T-helper 2 cell (primary cell): ENCODE measurements around the gene C10orf95.
A peak's percentile ranks its signal among the peaks of the same experiment; 100 is the strongest.
"Not testable (repeated sequence)": the region's sequence is repeated elsewhere in the genome, so short reads cannot be mapped to it uniquely, and the experiment has no call there.

Experiments
- DNase-seq, 5 experiments: peaks; one replicate each; pipeline versions ENCODE4 v3.0.0 to v3.0.0-alpha.2; 2012 to 2022

Gene C10orf95

DNA sequence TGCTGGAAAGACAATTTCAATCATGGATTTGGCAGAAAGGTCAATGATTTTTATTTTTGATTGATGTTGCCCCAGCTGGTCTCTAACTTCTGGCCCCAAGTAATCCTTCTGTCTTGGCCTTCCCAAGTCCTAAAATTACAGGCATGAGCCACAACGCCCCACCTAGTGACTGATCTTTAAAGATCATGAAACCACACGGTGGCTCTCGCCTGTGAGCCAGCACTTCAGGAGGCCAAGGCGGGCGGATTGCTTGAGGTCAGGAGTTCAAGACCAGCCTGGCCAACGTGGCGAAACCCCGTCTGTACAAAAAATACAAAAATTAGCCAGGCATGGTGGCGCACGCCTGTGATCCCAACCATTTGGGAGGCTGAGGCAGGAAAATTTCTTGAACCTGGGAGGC lies 12.6 kb upstream of the C10orf95 start:
- DNase-seq = no peak

DNA sequence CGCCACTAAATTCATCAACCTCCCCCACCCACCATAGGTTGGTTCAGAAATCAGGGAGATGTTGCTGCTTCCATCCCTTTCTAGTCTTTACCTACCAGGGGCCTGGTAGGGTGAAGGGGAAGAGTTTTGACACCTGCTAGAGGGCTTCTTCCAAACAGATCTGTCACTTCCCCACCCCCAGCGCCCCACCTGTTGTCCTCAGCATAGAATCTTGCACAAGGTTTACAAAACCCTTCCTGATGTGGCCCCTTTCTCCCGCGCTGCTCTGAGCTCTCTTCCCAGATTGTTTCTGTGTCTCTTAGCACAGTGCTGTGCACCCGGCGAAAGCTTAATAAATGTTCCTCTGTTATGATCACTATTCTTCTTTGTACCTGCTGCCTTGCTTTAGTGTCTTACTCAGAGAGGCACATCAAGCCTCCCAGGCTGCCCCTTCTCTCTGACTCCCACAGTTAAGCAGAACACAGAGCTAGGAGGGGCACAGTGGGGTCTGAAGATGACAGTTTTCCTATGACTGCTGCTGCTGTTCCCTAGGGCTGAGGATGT lies 11.2 kb upstream of the C10orf95 start:
- DNase-seq = no peak

DNA sequence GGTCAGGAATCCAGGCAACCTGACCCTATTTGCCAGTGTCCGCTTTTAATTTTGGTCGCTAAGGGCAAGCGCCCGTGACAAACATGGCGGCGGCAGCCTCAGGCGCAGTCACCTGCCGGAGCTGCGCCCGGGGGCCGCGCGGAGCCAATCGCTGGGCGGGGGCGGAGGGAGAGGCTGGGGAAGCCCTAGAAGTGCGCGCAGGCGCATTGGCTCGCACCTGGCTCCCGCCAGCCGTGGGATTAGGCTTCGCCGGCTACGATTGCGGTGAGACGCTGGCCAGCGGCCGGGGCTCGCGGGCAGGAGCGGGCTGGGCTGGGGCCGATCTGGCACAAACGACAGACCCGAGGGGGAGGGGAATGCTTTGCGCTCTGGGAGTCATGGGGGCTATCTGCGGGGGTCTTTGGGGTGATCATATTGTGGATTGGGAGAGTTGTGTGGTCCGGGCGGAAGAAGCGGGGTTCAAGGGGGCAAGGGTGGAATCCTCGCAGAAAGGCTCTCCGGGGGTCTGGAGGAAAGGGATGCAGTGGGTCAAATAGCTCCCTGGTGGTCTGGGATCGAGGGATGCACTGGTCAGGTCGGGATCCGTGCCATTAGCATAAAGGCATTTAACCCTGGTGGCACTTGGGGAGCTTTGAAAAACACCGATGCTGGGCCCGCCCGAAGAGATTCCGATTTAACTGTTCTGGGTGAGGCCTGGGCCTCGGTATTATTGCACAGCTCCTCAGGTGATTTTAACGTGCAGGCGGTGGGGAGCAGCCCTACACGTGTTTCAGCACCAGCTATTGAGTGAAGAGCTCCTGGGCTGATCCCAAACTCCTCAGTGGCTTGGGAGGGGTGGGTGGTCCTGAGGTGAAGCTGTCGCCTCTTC lies 10.1 kb upstream of the C10orf95 start:
- DNase-seq = peak; percentile 84 to 93 (median 92)

DNA sequence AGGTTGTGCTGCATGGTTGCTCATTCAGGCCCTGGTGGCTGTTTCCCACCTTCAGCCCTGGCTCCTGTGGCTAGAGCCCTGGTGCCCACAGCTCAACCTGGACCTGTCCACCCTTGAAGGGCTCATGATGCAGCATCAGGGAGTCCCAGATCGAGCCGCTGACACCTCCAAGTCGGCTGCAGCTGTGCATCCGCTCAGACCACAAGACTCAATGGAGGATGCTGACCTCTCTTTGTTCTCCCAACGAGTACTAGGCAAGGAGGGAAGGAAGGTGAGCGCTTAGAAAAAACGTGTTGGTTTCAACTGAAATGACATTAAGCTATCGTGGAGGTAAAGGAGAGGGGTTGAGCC lies 9.5 kb upstream of the C10orf95 start:
- DNase-seq = no peak

DNA sequence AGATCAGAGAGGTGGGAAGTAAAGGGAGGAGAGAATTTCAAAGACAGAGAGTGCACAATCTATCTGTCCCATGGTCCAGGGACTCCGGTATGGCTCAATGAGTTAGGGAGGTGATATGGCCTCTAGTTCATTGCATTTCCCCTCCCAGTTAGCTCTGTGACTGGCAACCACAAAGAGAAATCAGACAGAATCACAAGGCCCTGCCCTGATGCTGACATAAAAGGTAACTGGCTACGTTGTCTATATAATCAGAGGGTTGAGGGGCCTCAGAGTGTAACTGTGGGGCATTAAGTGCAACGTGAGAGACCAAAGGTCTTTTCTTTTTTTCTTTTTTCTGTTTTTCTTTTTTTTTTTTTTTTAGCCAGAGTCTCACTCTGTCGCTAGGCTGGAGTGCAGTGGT lies 7.3 kb upstream of the C10orf95 start:
- no peak for DNase-seq

DNA sequence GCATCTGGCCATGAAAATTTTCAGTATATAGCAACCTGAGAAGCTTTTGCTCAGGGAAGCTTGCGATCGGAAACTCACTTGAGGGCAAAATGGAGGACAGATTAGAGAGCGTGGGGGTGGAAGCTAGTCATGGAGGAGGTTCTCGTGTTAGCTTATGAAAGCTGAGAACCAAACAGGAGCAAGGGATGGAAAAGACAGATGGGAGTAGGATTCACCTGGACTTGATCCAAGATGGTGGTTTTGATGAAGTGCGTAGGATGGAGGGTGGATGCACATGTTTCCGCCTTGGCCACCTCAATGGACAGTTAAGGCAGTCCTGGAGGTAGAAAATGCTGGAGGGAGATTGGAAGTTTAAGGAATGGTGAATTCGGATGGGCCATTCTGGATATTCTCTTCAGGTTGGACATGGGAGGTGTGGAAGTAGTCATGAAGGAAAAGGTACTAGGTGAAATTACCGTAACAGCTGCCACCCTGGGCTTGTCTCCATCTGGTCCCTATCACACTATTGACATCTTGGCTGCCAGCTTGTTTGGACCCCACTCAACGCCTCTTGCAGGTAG lies 6.3 kb upstream of the C10orf95 start:
- no peak for DNase-seq

DNA sequence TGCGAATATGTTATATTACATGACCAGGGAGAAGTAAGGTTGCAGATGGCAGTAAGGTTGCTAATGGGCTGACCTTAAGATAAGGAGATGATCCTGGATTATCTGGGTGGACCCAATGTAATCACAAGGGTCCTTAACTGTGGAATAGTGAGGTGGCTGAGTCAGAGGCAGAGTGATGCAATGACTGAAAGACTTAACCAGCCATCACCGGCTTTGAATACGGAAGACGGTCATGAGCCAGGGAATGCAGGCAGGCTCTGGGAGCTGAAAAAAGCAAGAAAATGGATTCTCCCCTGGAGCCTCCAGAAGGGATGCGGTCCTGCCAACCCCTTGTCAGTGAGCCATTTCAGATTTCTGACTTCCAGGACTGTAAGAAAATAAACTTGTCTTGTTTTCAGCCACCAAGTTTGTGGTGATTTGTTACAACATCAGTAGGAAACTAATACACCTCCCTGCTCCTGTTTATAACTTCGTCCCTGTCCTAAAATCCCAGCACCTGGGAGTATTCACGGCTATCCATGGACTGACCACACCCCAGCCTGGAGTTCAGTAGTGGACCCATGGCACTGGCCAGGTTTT lies 4.6 kb upstream of the C10orf95 start:
- no peak for DNase-seq

DNA sequence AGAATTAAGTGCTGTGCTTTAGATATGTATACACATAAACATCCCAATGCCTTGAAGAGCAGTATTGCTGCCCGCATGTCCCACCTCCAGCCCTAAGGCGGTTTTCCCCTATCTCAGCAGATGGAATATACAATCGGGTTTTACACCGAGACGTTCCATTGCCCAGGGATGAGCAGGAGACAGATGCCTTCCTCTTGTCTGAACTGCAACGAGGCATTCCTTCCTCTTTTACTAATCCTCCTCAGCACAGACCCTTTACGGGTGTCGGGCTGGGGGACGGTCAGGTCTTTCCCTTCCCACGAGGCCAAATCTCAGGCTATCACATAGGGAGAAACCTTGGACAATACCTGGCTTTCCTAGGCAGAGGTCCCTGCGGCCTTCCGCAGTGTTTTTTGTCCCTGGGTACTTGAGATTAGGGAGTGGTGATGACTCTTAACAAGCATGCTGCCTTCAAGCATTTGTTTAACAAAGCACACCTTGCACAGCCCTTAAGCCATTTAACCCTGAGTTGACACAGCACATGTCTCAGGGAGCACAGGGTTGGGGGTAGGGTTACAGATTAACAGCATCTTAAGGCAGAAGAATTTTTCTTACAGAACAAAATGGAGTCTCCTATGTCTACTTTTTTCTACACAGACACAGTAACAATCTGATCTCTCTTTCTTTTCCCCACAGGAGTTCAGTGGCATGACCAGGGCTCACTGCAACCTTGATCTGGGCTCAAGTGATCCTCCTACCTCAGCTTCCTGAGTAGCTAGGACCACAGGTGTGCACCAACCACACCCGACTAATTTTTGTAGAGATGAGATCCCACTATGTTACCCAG lies 3.5 kb upstream of the C10orf95 start:
- not testable (repeated sequence) for DNase-seq

DNA sequence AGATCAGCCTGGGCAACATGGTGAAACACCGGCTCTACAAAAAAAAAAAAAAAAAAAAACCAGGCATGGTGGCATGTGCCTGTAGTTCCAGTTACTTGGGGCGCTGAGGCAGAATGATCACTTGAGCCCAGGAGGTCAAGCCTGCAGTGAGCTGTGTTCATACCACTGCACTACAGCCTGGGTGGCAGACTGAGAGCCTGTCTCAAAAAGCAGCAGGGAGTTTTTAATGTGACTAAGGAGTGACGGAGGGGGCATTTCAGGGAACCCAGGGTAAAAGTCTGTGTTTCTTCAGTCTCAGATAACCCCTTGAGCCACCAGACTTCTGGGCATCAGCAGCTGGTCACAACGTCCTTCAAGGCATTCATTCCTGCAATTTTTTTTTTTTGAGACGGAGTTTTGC lies 2.2 kb upstream of the C10orf95 start:
- DNase-seq = no peak

DNA sequence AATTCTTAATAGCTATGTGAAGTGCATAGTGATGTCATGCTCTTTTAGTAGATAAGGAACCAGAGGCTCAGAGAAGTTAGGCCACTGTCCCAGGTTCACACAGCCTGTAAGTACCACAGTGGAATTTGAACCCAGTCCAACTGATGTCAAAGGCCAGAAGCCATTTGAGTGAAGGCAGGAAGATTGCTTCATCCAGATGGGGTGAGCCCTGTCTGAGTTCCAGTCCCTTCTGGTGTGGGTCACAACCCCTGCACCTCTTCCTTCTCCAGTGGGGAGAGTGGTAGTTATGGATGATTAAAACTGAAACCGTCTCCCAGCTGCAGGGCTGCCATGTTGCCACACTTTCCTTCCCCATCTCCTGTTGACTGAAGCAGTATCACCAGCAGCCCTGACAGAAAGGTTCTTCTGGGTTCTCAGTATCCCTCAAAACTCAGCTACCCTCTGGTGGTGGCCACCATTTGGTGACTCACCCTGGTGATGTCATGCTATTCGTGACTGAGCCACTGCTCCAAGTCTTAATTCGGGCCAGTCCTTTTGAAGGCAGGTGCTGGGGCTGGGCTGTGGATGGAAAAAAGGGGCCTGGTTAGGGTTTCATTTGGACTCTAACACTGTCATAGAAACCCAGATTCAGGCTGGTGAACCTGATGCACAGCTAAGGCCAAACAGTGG lies 1.5 kb upstream of the C10orf95 start:
- DNase-seq = peak in 2 of 5 experiments; percentile 44 to 58

DNA sequence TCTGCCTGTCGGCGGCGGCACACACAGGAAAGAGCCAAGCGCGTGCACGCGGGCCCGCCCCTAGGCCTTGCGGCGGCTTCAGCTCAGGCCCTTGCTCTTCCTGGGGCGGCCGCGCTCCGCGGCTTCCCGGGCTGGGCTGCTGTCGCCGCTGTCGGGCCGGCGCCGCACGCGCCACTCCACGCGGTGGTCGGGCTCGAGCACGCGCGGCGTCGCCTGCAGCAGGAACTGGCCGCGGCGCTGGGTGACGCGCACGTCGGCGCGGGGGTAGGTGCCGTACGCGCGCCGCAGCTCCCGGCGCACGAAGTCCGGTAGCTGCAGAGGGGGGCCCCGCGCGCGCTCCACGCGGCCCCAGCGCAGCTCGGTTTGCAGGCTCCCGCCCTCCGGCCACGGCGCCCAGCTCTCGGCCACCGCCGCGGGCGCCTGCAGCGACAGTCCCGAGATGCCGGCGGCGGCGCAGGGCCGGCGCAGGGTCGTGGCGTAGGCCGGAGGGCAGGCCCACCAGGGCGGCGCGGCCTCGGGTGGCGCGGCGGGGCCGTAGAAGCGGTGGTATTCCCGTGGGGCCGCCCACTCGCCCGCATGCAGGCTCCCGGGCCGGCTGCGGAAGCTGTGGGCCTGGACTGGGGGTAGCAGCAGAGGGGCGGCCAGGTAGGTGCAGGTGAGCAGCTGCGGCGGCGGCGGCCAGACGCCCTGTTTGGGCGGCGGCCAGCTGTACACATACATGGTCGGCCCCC lies 804 bp downstream of the C10orf95 start:
- peak; percentile 71 to 98 (median 85) for DNase-seq

DNA sequence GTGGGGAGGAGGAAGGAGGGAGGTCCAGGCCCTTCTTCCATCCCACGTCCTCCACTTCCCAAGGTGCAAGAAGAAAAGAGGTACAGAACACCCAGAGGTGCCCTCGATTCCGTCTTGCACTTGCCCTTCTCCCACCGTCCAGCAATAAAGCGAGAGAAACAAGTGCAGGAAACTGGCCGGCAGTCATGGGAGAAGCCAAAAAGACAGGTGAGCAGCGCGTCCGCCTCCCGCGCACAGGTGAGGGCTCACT lies 1.3 kb downstream of the C10orf95 start:
- no peak for DNase-seq

DNA sequence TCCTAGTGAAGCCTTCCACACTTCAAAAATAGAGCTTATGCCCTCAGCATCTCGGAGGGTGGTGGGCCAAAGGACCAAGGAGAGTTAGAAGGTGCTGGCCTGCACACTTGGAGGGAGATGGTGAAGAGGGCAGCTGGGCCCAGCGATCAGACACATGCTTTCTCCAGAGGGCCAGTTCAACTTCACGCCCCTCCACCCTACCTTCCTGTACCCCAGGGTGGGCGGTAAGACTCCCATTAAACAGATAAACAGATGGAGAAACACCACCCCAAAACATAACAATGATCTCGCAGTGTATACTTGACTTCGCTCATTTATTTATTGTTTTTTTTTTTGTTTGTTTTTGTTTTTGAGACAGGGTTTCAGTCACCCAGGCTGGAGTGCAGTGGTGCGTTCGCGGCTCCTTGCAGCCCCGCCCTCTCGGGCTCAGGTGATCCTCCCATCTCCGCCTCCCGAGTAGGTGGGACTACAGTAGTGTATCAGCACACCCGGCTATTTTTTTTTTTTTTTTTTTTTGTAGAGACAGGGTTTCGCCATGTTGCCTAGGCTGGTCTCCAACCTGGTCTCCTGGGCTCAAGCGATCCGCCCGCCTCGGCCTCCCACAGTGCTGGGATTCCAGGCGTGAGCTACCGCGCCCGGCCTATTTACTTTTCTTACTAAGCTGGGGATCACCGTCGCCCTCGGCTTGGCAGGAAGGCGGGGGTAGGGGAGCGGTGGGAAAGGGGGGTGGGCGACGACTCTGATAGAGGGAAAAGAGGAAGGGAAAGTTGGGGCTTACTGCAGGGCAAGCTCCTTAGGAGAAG lies 1.8 kb downstream of the C10orf95 start:
- peak; percentile 59 to 95 (median 79) for DNase-seq

DNA sequence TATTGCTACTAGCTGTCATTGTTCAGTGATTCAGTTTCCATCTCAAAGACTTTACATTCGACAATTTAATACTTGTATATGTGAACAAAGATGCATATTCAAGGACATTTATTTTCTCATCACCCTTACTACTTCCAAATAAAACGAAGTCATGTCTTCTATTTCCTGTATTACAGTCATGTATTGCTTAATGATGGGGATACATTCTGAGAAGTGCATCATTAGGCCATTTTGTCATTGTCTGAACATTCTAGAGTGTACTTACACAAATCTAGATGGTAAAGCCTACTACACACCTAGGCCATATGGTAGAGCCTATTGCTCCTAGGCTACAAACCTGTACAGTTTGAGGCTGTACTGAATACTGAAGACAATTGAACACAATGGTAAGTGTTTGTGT lies 6.5 kb downstream of the C10orf95 start:
- DNase-seq = no peak

DNA sequence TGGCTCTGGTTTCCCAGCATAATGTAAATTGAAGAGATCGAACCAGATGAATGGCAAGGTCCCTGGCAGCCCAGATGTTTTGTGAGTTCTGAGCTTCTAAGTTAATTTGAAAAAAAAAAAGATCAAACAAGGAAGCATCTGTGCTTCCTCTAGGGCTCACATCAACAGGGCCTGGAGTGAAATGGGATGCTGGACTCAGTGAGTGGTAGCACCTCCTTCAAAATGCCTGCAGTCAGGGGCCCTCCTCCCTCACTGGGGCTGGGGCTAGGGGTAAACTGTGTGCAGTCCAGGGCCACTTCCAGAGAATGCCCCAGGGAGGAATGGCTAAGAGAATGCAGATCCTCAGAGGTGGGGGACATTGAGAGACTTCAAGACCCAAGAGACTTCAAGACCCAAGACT lies 13.0 kb downstream of the C10orf95 start:
- DNase-seq = no peak

DNA sequence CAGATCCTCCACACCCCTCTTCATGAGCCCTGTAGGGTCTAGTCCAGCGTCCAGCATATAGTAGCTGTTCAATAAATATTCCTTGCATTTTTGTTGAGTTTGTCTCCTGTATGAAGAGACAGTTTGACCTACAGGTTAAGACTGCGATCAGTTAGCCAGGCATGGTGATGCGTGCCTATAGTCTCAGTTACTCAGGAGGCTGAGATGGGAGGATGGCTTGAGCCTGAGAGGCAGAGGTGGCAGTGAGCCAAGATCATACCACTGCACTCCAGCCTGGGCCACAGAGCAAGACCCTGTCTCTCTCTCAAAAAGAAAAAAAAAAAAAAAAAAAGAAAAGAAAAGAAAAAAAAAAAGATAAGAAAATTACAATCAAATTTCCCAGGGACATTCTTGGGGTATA lies 13.8 kb downstream of the C10orf95 start:
- DNase-seq = no peak

DNA sequence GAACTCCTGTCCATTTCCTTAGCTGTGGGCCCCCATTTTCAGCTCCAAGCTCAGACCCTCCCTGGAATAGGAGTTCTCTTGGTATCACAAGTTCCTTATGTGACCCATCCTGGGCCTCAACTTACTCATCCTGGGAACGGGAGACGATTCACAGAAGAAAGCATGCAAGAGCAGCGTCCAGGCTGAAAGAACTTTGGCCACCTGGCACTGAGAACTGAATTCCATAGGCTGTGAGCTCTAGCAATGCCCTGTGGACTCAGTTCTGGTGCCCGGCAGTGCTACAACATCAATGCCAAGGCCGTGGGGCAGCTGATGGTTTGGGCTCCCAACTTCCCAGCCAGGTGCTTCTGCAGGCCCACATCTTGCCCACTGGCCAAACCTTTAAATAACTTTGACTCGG lies 15.0 kb downstream of the C10orf95 start:
- no peak for DNase-seq

DNA sequence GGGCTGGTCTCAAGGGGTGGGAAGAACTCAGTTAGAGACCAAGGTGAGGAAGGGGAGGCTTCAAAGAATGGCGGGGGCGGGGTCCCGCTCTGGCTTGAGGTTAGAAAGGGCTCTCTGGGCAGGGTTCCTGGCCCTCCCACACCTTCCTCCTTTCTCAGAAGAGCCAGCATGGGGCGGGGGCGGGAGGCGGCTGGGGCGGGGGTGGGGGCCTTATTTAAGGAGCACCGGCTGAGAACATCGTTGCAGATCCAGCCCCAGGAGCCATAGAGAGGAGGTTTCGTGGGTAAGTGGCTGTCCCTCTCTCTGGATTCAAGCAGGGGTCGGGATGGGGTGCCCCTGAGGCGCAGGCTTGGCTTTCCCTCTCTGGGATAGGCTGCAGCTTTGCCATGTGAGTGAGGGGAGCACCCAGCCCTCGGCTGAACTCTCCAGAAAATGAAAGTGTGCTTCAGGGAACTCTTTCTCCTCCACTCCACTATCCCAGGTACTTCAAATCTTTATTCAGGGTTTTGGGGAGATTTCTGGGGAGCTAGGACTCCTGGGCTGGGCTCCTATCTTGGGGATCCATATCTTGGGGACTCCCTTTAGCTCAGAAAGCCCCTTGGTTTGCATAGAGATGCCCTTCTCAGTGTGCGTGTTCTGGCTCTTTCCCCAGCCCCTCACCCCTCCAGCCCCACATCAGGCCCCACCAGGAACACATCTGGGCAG lies 15.7 kb downstream of the C10orf95 start:
- peak in 1 of 5 experiments; percentile 71 for DNase-seq

DNA sequence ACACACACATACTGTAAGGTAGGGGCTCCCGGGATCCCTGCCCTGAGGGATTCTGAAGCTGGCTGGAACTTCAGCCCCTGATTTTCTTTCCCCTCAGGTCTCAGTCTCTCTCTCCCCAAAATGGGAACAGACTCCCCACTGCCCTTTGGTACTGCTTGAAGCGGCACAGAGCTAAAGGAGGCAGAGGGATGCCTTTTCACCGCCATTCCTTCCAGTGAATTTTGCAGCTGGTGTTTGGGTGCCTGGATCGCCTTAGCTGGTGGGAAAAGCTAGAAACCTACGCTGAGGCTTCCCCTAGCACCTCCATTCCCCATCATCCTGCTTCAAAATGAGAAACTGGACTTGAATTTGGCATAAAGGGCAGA lies 16.2 kb downstream of the C10orf95 start:
- DNase-seq = no peak

DNA sequence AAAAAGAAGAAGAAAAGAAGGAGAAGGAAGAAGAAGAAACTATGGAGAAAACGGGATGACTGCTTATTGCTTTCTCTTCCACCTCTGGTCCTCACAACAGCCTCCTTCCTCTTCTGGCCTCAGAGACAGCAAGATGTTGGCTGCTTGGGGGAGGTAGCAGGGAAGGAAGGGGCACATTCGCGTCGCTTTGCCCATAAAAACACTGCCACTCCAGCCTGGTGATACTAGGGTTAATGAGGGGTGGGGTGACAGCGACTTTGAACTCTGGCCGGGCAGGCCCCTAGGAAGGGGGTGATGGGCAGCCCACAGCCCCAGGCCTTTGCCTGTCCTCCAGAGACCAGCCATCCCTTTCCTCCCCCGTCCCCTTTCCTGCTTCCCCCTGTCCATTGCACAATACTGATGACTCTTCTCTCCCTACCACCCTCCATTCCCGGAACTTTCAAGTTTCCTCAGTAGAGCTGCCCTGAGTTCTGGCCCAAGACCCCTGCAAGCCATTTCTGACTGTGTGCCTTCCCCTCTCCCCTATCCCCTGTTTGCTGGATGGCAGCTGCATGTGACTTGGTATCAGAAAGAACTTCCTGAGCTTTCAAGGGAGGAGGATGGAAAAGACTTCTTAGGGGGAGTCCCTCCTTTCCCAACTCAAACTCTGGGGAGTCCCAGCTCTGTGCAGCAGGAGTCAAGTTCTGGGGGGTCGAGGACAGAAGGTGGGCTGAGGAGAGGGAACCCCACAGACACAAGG lies 16.8 kb downstream of the C10orf95 start:
- no peak for DNase-seq
